H1 (cell line): ENCODE results near the gene DDX51. TPM values are rescaled to one million over a fixed set of nuclear protein-coding genes. Genes with fewer than 3 reads are reported as not detected.

Experiments
- CTCF ChIA-PET: fragments of 300-600 bp; sonication (Branson Sonifier 250); formaldehyde crosslinking; loops from one replicate; lab custom pipeline; 2021; ENCODE audit not compliant: partially characterized antibody; lab: Charles Lee
- POLR2A ChIA-PET: fragments of 300-600 bp; sonication (Branson Sonifier 250); formaldehyde crosslinking; loops from one replicate; lab custom pipeline; 2021; ENCODE audit warnings: inconsistent platforms; ENCODE audit not compliant: partially characterized antibody; lab: Charles Lee
- DNase-seq, 2 experiments: peaks; one replicate each; pipeline versions ENCODE4 v3.0.0 to v3.0.0-alpha.2; 2010 to 2022; ENCODE audit warnings: low spot score in 2 of 2, low read depth in 1 of 2, mixed read lengths in 1 of 2
- FAIRE-seq: peaks from 2 replicates; lab custom pipeline; 2011; peaks lifted over from hg19 to GRCh38; lab: Jason Lieb, UNC
- H2AFZ ChIP-seq: 2 replicates; pipeline ENCODE4 v1.8.1; 2012; ENCODE audit warnings: low read length, inconsistent platforms
- H2AK5ac ChIP-seq: 2 replicates; pipeline ENCODE4 v1.6.1; 2013; ENCODE audit warnings: low read depth, low read length
- H2BK120ac ChIP-seq: replicated peaks from 2 replicates; pipeline ENCODE3; 2013; ENCODE audit warnings: low read depth, low read length, inconsistent platforms
- H2BK12ac ChIP-seq: 2 replicates; pipeline ENCODE4 v1.6.1; 2013; ENCODE audit warnings: low read depth, low read length
- H2BK15ac ChIP-seq: 2 replicates; pipeline ENCODE4 v1.6.1; 2013; ENCODE audit warnings: low read length
- H2BK20ac ChIP-seq: 2 replicates; pipeline ENCODE4 v1.6.1; 2013; ENCODE audit warnings: low read length
- H2BK5ac ChIP-seq: 2 replicates; pipeline ENCODE4 v1.6.1; 2013; ENCODE audit warnings: low read depth, low read length
- H3K14ac ChIP-seq: 2 replicates; pipeline ENCODE4 v1.6.1; 2013; ENCODE audit warnings: inconsistent platforms; ENCODE audit not compliant: insufficient read length
- H3K18ac ChIP-seq: 2 replicates; pipeline ENCODE4 v1.6.1; 2013; ENCODE audit warnings: low read length; ENCODE audit errors: extremely low read depth
- H3K23ac ChIP-seq: 2 replicates; pipeline ENCODE4 v1.6.1; 2013; ENCODE audit warnings: inconsistent platforms; ENCODE audit not compliant: insufficient read length
- H3K23me2 ChIP-seq: 2 replicates; pipeline ENCODE4 v1.6.1; 2013; ENCODE audit warnings: low read depth, low read length
- H3K27ac ChIP-seq: 2 replicates; pipeline ENCODE4 v1.6.1; 2011; ENCODE audit warnings: low read depth, low read length, inconsistent platforms
- H3K27me3 ChIP-seq, 4 experiments: replicated peaks in 1 of 4; 1 replicate in 1 of 4; 2 replicates in 3 of 4; pipeline versions ENCODE4 v1.6.1 to v1.8.1; 2011 to 2013; ENCODE audit warnings: low read length in 3 of 4, mild to moderate bottlenecking in 3 of 4, inconsistent platforms in 2 of 4, mixed read lengths in 2 of 4, moderate library complexity in 1 of 4; ENCODE audit not compliant: control insufficient read depth in 3 of 4, insufficient read depth in 3 of 4; ENCODE audit errors: extremely low read depth in 1 of 4
- H3K36me3 ChIP-seq, 4 experiments: 2 replicates each; pipeline versions ENCODE4 v1.6.1 to v1.8.1; 2011 to 2013; ENCODE audit warnings: mild to moderate bottlenecking in 4 of 4, low read length in 3 of 4, moderate library complexity in 2 of 4, control low read depth in 1 of 4, inconsistent platforms in 1 of 4; ENCODE audit not compliant: insufficient read depth in 4 of 4, control insufficient read depth in 2 of 4
- H3K4ac ChIP-seq: replicated peaks from 2 replicates; pipeline ENCODE3; 2013; ENCODE audit warnings: low read length, low read depth, mixed read lengths, inconsistent platforms; ENCODE audit not compliant: insufficient read length
- H3K4me1 ChIP-seq, 4 experiments: replicated peaks in 1 of 4; 1 replicate in 1 of 4; 2 replicates in 3 of 4; pipeline versions ENCODE4 v1.6.1 to v1.8.1; 2011 to 2013; ENCODE audit warnings: low read length in 3 of 4, inconsistent platforms in 2 of 4, mixed read lengths in 1 of 4; ENCODE audit not compliant: insufficient read depth in 4 of 4, control insufficient read depth in 3 of 4
- H3K4me2 ChIP-seq, 2 experiments: 2 replicates each; pipeline versions ENCODE4 v1.6.1 to v1.8.1; 2011 to 2013; ENCODE audit warnings: low read depth in 2 of 2, low read length in 2 of 2, control low read depth in 1 of 2, inconsistent platforms in 1 of 2, mild to moderate bottlenecking in 1 of 2; ENCODE audit not compliant: insufficient read depth in 1 of 2
- H3K4me3 ChIP-seq, 4 experiments: fragments of 200-600, 300-600 bp in 1 of 4; sonication (generic), shearing (Covaris generic), sonication (Bioruptor Twin) in 1 of 4; 2 replicates each; pipeline versions ENCODE4 v1.5.1 to v1.8.1; 2011 to 2016; ENCODE audit warnings: low read length in 4 of 4, low read depth in 3 of 4, control low read depth in 2 of 4, inconsistent platforms in 2 of 4, mild to moderate bottlenecking in 2 of 4, mixed read lengths in 1 of 4, moderate library complexity in 1 of 4; ENCODE audit not compliant: insufficient read depth in 2 of 4; ENCODE audit errors: extremely low read depth in 1 of 4
- H3K56ac ChIP-seq: replicated peaks from 2 replicates; pipeline ENCODE3; 2013; ENCODE audit warnings: low read depth, mild to moderate bottlenecking, mixed read lengths, low read length, inconsistent platforms; ENCODE audit not compliant: insufficient read length
- H3K79me1 ChIP-seq: 2 replicates; pipeline ENCODE4 v1.6.1; 2013; ENCODE audit warnings: low read depth, low read length, control low read depth
- H3K79me2 ChIP-seq, 2 experiments: 2 replicates each; pipeline versions ENCODE4 v1.6.1 to v1.8.1; 2012 to 2013; ENCODE audit warnings: low read length in 2 of 2, mild to moderate bottlenecking in 2 of 2, inconsistent platforms in 1 of 2; ENCODE audit not compliant: insufficient read depth in 2 of 2, control insufficient read depth in 1 of 2
- H3K9ac ChIP-seq, 4 experiments: replicated peaks in 1 of 4; 1 replicate in 1 of 4; 2 replicates in 3 of 4; pipeline versions ENCODE4 v1.6.1 to v1.8.1; 2011 to 2013; ENCODE audit warnings: low read depth in 3 of 4, low read length in 3 of 4, control low read depth in 2 of 4, mild to moderate bottlenecking in 2 of 4, moderate library complexity in 2 of 4, inconsistent platforms in 1 of 4; ENCODE audit errors: extremely low read depth in 1 of 4
- H3K9me3 ChIP-seq, 2 experiments: 2 replicates each; pipeline versions ENCODE4 v1.6.1 to v1.8.1; 2012 to 2013; ENCODE audit warnings: mild to moderate bottlenecking in 2 of 2, moderate library complexity in 2 of 2, control low read depth in 1 of 2, inconsistent platforms in 1 of 2, low read depth in 1 of 2, low read length in 1 of 2, mixed read lengths in 1 of 2; ENCODE audit not compliant: insufficient read depth in 2 of 2
- H4K20me1 ChIP-seq, 2 experiments: replicated peaks in 1 of 2; 2 replicates each; pipeline versions ENCODE3 to v1.8.1; 2011 to 2013; ENCODE audit warnings: inconsistent platforms in 2 of 2, low read length in 2 of 2, mild to moderate bottlenecking in 1 of 2; ENCODE audit not compliant: insufficient read depth in 2 of 2, control insufficient read depth in 1 of 2
- H4K5ac ChIP-seq: 2 replicates; pipeline ENCODE4 v1.6.1; 2013; ENCODE audit warnings: low read length, low read depth, mixed read lengths, inconsistent platforms; ENCODE audit not compliant: insufficient read length
- H4K8ac ChIP-seq: 2 replicates; pipeline ENCODE4 v1.8.0; 2013; ENCODE audit warnings: mild to moderate bottlenecking, moderate library complexity, low read length, inconsistent platforms; ENCODE audit not compliant: insufficient read depth; ENCODE audit errors: extremely low read depth
- H4K91ac ChIP-seq: replicated peaks from 2 replicates; pipeline ENCODE3; 2013; ENCODE audit warnings: low read length, mixed read lengths, inconsistent platforms; ENCODE audit not compliant: insufficient read length
- BACH1 ChIP-seq: IDR thresholded peaks from 2 replicates; pipeline ENCODE4 v1.6.1; 2012; ENCODE audit warnings: low read length, improper control_type of control experiment
- CHD1 ChIP-seq: IDR thresholded peaks from 2 replicates; pipeline ENCODE4 v1.6.1; 2012; ENCODE audit warnings: low read depth, low read length, improper control_type of control experiment
- CREB1 ChIP-seq: IDR thresholded peaks from 2 replicates; pipeline ENCODE4 v1.6.1; 2012; ENCODE audit warnings: inconsistent platforms
- CTBP2 ChIP-seq: IDR thresholded peaks from 2 replicates; pipeline ENCODE4 v1.7.0; 2011; ENCODE audit warnings: borderline replicate concordance, mild to moderate bottlenecking, moderate library complexity, mixed read lengths, low read length; ENCODE audit not compliant: insufficient read depth, insufficient read length
- EP300 ChIP-seq, 2 experiments: IDR thresholded peaks; 1 replicate in 1 of 2; 2 replicates in 1 of 2; pipeline ENCODE4 v1.6.1; 2011 to 2012; ENCODE audit warnings: low read depth in 2 of 2, low read length in 2 of 2, mild to moderate bottlenecking in 2 of 2, borderline replicate concordance in 1 of 2, inconsistent platforms in 1 of 2, moderate library complexity in 1 of 2
- KDM5A ChIP-seq: fragments of 200-600 bp; IDR thresholded peaks from 2 replicates; pipeline ENCODE4 v1.7.1; 2012; ENCODE audit warnings: mild to moderate bottlenecking, low read length, inconsistent platforms, mixed read lengths
- NANOG ChIP-seq: IDR thresholded peaks from 2 replicates; pipeline ENCODE4 v1.6.1; 2011; ENCODE audit warnings: low read length, low read depth, mild to moderate bottlenecking, inconsistent platforms; ENCODE audit not compliant: insufficient read depth, poor library complexity, severe bottlenecking
- NRF1 ChIP-seq: IDR thresholded peaks from 2 replicates; pipeline ENCODE4 v1.6.1; 2011; ENCODE audit warnings: mild to moderate bottlenecking, low read depth, low read length, improper control_type of control experiment
- PHF8 ChIP-seq: fragments of 200-600 bp; sonication (generic); conservative IDR thresholded peaks from 2 replicates; pipeline ENCODE4 v1.7.1; 2012; ENCODE audit warnings: low read depth, mild to moderate bottlenecking, inconsistent platforms, low read length, moderate library complexity
- SAP30 ChIP-seq: fragments of 300-600 bp; sonication (generic); IDR thresholded peaks from 2 replicates; pipeline ENCODE4 v1.7.1; 2012; ENCODE audit warnings: low read length, moderate library complexity, mild to moderate bottlenecking, inconsistent platforms; ENCODE audit not compliant: insufficient read depth, insufficient replicate concordance
- SP2 ChIP-seq: IDR thresholded peaks from 2 replicates; pipeline ENCODE4 v1.6.1; 2012; ENCODE audit warnings: mild to moderate bottlenecking, low read length, inconsistent platforms
- TAF1 ChIP-seq: IDR thresholded peaks from 2 replicates; pipeline ENCODE4 v1.6.1; 2011; ENCODE audit warnings: mild to moderate bottlenecking, low read depth, low read length
- TAF7 ChIP-seq: optimal IDR thresholded peaks from 2 replicates; pipeline ENCODE3; 2011; ENCODE audit warnings: low read depth, mild to moderate bottlenecking, inconsistent platforms, low read length, moderate library complexity, borderline replicate concordance
- TBP ChIP-seq: IDR thresholded peaks from 2 replicates; pipeline ENCODE4 v1.6.1; 2011; ENCODE audit warnings: low read depth, low read length, improper control_type of control experiment
- WGBS, 2 experiments: shearing (Covaris generic) in 1 of 2; methylation state at CpG; one replicate each; pipeline versions ENCODE4 v1.1.6 to v1.1.7; 2013 to 2015; ENCODE audit warnings: low lambda C conversion rate in 2 of 2, mixed read lengths in 2 of 2, inconsistent platforms in 1 of 2, low coverage in 1 of 2, missing lambda C conversion rate in 1 of 2; ENCODE audit not compliant: insufficient replicate concordance in 2 of 2, insufficient coverage in 1 of 2, insufficient read length in 1 of 2; ENCODE audit errors: extremely low coverage in 1 of 2, missing lambda C conversion rate in 1 of 2; 5-methylcytosine and 5-hydroxymethylcytosine counted together
- polyA plus RNA-seq, 7 experiments: library from polyadenylated mRNA; depleted of rRNA in 3 of 7; stranded (reverse) in 5 of 7; unstranded in 2 of 7; fragments of >200 nt in 5 of 7; fragments of 200-250 nt in 2 of 7; gene quantifications; 1 replicate in 5 of 7; 2 replicates in 1 of 7; 4 replicates in 1 of 7; pipeline versions ENCODE4 v1.2.1 to v1.2.3, GENCODE V29; 2011 to 2013; ENCODE audit warnings: missing spikeins in 2 of 7, mixed read lengths in 2 of 7
- total RNA-seq: library from RNA; stranded (reverse); fragmentation: NEBNext Ultra II Directional; extraction: Animal tissue kit (Norgen Biotek cat#: 25700); gene quantifications from 2 replicates; pipeline ENCODE4 v1.2.1, GENCODE V29; 2021

The DDX51 gene
- total and polyA plus RNA-seq, 2 of the 8 experiments (the other 6 are each of a cell fraction or from before 2014, with no cell fraction given) = 11.2 to 24.4 TPM

DNA sequence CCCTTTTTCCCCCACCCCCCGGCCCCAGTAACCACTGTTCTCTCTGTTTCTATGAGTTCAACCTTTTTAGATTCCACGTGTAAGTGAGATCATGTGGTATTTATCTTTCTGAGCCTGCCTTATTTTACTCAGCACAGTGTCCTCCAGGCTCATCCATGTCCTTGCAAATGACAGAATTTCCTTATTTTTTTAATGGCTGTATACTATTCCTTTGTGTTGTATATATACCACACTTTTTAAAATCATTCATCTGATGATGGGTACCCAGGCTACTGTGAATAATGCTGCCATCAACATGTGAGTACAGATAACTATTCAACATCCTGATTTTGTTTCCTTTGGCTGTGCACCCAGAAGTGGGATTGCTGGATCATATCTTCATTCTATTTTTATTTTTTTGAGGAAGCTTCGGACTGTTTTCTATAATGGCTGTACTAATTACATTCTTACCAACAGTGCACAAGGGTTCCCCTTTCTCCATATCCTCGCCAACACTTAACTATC, 54.7 kb downstream of the DDX51 start:
- ChIA-PET CTCF (no interaction called here), POLR2A (no interaction called here)
- Histone ChIP-seq H4K5ac (no peak overlapping the region), H2BK20ac (no peak overlapping the region), H3K14ac (no peak overlapping the region), H3K4me3 (no peak overlapping the region), H3K4ac (no peak overlapping the region), H3K79me1 (peaks cover 7% of the 10 kb centered on the region), H2BK120ac (no peak overlapping the region), H3K27ac (no peak overlapping the region), H2BK15ac (no peak overlapping the region), H2BK5ac (no peak overlapping the region), H3K56ac (no peak overlapping the region), H3K4me1 (peaks cover 0 to 7% (median 5%) of the 10 kb centered on the region in 4 experiments; a peak in 5 of 7 replicates), H3K9ac (no peak overlapping the region), H3K23me2 (peaks cover 2% of the 10 kb centered on the region; the same call in 1 of the 2 replicates), H4K20me1 (peaks cover 4 to 5% of the 10 kb centered on the region in 2 experiments), H2AFZ (no peak overlapping the region), H2AK5ac (no peak overlapping the region), H3K18ac (no peak overlapping the region), H3K36me3 (peaks cover 0 to 8% (median 4%) of the 10 kb centered on the region in 4 experiments; a peak in 5 of 8 replicates), H3K79me2 (peaks cover 0 to 18% of the 10 kb centered on the region in 2 experiments; a peak in 2 of 4 replicates), H3K9me3 (peaks cover 0 to 3% of the 10 kb centered on the region in 2 experiments; a peak in 1 of 4 replicates), H3K23ac (no peak overlapping the region), H3K27me3 (no peaks in the 10 kb centered on the region), H2BK12ac (no peak overlapping the region), H3K4me2 (no peak overlapping the region), H4K91ac (no peak overlapping the region), H4K8ac (no peak overlapping the region)
- no peak for FAIRE-seq
- no peak for DNase-seq
- WGBS, 2 experiments = 85% methylated on average over 3 of the region's 4 CpGs; no CpG with 5 or more reads in 1 of the 2 experiments
- TF ChIP-seq BACH1 = no peak
- no peak for TF ChIP-seq NRF1
- TF ChIP-seq CREB1 = no peak
- TF ChIP-seq TBP = no peak
- TF ChIP-seq SP2 = no peak
- TF ChIP-seq TAF1 = no peak
- no peak for TF ChIP-seq KDM5A
- TF ChIP-seq EP300 (IDR thresholded peaks at IDR 0.05; ENCODE audit: borderline replicate concordance in 1 of 2, low read depth in 2 of 2, low read length in 2 of 2) = no peak
- no peak for TF ChIP-seq SAP30
- no peak for TF ChIP-seq PHF8
- no peak for TF ChIP-seq CHD1
- TF ChIP-seq NANOG = no peak
- TF ChIP-seq TAF7 = no peak
- TF ChIP-seq CTBP2 = no peak
